Heart right ventricle (tissue), 16 donors: ENCODE results near the gene ATP2C2. TPM values are rescaled to one million over a fixed set of nuclear protein-coding genes. Genes with fewer than 3 reads are reported as not detected.
"Not testable (repeated sequence)": the region's sequence is repeated elsewhere in the genome, so short reads cannot be mapped to it uniquely, and the experiment has no call there.

Experiments
- ATAC-seq, 8 donors: fragments of 200-7000 bp; cut with Tn5 transposase; one replicate each; pipeline ENCODE4 v1.9.1; 2020; ENCODE audit warnings: mild to moderate bottlenecking in 8 of 8, moderate library complexity in 8 of 8, moderate number of reproducible peaks in 1 of 8
- DNase-seq, 2 donors: peaks; one replicate each; pipeline ENCODE4 v3.0.0-alpha.2; 2020
- H3K27ac ChIP-seq, 10 donors: fragments of 200-600 bp; sonication (generic) in 2 of 10; one replicate each; pipeline versions ENCODE4 v1.5.0 to v1.8.0; 2020 to 2022; ENCODE audit warnings: mild to moderate bottlenecking in 3 of 10
- H3K27me3 ChIP-seq, 7 donors: fragments of 200-600 bp; one replicate each; pipeline ENCODE4 v1.8.0; 2021 to 2022; ENCODE audit warnings: mild to moderate bottlenecking in 2 of 7
- H3K36me3 ChIP-seq, 9 donors: fragments of 200-600 bp; sonication (generic) in 1 of 9; one replicate each; pipeline versions ENCODE4 v1.5.0 to v1.8.0; 2020 to 2022; ENCODE audit warnings: mild to moderate bottlenecking in 2 of 9
- H3K4me1 ChIP-seq, 9 donors: fragments of 200-600 bp; sonication (generic) in 1 of 9; one replicate each; pipeline versions ENCODE4 v1.5.0 to v1.8.0; 2020 to 2022; ENCODE audit warnings: mild to moderate bottlenecking in 4 of 9
- H3K4me3 ChIP-seq, 10 donors: fragments of 200-600 bp; sonication (generic) in 2 of 10; one replicate each; pipeline versions ENCODE4 v1.5.0 to v1.8.0; 2020 to 2022; ENCODE audit warnings: mild to moderate bottlenecking in 7 of 10, moderate library complexity in 2 of 10
- H3K9me3 ChIP-seq, 11 donors: fragments of 200-600 bp in 10 of 11; sonication (generic) in 2 of 11; one replicate each; pipeline versions ENCODE4 v1.5.0 to v1.8.0; 2013 to 2022; ENCODE audit warnings: mild to moderate bottlenecking in 2 of 11, control low read depth in 1 of 11, moderate library complexity in 1 of 11
- WGBS, 2 donors: extraction: QIAGEN DNeasy Blood & Tissue Kit; methylation state at CpG; one replicate each; pipeline ENCODE4 v1.1.7; 2013; ENCODE audit warnings: inconsistent platforms in 1 of 2; 5-methylcytosine and 5-hydroxymethylcytosine counted together
- intact Hi-C, 10 donors: fragments of 100-400 bp; cut with DNase I; formaldehyde crosslinking; loops; one replicate each; pipeline versions ENCODE4 v1.11.1 to v1.14.2; 2022
- polyA plus RNA-seq, 2 donors: library from polyadenylated mRNA; stranded (reverse); fragments of 200-250 nt; gene quantifications; one replicate each; pipeline ENCODE4 v1.2.3, GENCODE V29; 2013
- total RNA-seq, 10 donors: library from RNA; stranded (reverse); fragmentation: NEBNext Ultra II Directional in 3 of 10; extraction: Animal tissue kit (Norgen Biotek cat#: 25700) in 3 of 10; gene quantifications; one replicate each; pipeline versions ENCODE4 v1.2.1 to v1.2.4, GENCODE V29; 2021 to 2023
- TF ChIP-seq, protein P1 (sequence below), 9 donors: fragments of 200-600 bp; sonication (generic) in 2 of 9; IDR thresholded peaks; one replicate each; pipeline versions ENCODE4 v1.5.0 to v1.8.0; 2021 to 2022; ENCODE audit warnings: antibody characterized with exemption in 9 of 9, mild to moderate bottlenecking in 5 of 9, moderate library complexity in 1 of 9
- donor health status: Arrhythmogenic right ventricular cardiomyopathy.
- donor health status: ischemic (EF 13 %, LVEDD 7.1; RV severe dilation, severe dysfunction).
- donor health status: healthy with polysubstance abuse.
- donor health status: DM: no; HTN: yes; CAD: no.
- donor health status: DM: no; HTN: no; CAD: no.
- donor health status: ischemic (EF 25% LVEDD 6.9; RV normal size, moderate dysfunction).
- donor health status: ischemic (EF 25% LVEDD 5.7; RV mildly dilated, moderate dysfunction).
- donor health status: healthy.
- donor health status: DM: yes; HTN: yes; CAD: no.
- donor health status: Ischemic cardiomyopathy.
- donor health status: ischemic (EF 35%, LVEDD 5.7; RV mildly dilated, moderate dysfunction).
- donor health status: nonischemic (EF 11% LVEDD 7.7; RV severe dilation, severe dysfunction).
- donor health status: DM: yes; HTN: yes; CAD: no.
- donor health status: PGD.
- donor health status: ischemic (EF 29% LVEDD 5.4; RV normal size, mild dysfunction).
- donor health status: nonischemic (EF 23%, LVEDD 6.1; RV moderate dilation, normal function).

Gene ATP2C2
- total and polyA plus RNA-seq, 12 donors: 0.01 TPM; not detected in 11

- Histone ChIP-seq H3K4me3 (no peak overlapping the region), H3K9me3 (peaks cover 0 to 34% (median 9%) of the 10 kb centered on the region in 11 donors), H3K27me3 (peaks cover 0 to 3% (median 0%) of the 10 kb centered on the region in 7 donors), H3K36me3 (no peaks in the 10 kb centered on the region), H3K27ac (no peak overlapping the region), H3K4me1 (no peaks in the 10 kb centered on the region)
- peak in 2 of 8 donors; percentile 22 to 39 for ATAC-seq
- TF ChIP-seq, protein P1, sequence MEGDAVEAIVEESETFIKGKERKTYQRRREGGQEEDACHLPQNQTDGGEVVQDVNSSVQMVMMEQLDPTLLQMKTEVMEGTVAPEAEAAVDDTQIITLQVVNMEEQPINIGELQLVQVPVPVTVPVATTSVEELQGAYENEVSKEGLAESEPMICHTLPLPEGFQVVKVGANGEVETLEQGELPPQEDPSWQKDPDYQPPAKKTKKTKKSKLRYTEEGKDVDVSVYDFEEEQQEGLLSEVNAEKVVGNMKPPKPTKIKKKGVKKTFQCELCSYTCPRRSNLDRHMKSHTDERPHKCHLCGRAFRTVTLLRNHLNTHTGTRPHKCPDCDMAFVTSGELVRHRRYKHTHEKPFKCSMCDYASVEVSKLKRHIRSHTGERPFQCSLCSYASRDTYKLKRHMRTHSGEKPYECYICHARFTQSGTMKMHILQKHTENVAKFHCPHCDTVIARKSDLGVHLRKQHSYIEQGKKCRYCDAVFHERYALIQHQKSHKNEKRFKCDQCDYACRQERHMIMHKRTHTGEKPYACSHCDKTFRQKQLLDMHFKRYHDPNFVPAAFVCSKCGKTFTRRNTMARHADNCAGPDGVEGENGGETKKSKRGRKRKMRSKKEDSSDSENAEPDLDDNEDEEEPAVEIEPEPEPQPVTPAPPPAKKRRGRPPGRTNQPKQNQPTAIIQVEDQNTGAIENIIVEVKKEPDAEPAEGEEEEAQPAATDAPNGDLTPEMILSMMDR (IDR thresholded peaks at IDR 0.05): no peak
- intact Hi-C loops: no loop called here
- 33 to 42% methylated on average over 5 of the region's 5 CpGs for WGBS, 2 donors
- DNase-seq: no peak
Measured at GRCh38 chr16:84339311-84339710, 29.0 kb upstream of the ATP2C2 start.

DNA sequence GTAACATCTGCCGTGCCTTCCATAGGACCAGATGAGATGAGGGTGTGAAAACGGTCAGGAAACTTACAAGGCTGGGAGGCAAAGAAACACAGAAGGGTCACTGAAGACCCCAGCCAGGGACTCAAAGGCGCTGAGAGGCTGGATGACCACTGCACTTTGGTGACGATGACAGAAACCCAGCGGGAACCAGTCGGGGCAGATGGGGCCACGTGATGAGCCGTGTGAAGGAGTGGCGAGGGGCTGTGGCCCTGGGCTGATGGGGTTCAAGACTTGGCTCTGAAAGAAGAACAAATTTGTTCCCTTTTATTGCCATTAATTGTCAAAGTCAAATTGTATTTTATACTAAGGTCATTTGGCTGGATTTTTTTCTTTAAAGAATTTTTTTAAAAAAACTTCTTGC, 28.6 kb upstream of the ATP2C2 start:
- TF ChIP-seq, protein P1 (IDR thresholded peaks at IDR 0.05): no peak
- H3K27me3 ChIP-seq: peaks cover 0 to 3% (median 0%) of the 10 kb centered on the region in 7 donors
- no peaks in the 10 kb centered on the region for H3K4me1 ChIP-seq
- no peaks in the 10 kb centered on the region for H3K36me3 ChIP-seq
- intact Hi-C loops: no loop called here
- H3K27ac ChIP-seq: no peak overlapping the region
- H3K4me3 ChIP-seq: no peak overlapping the region
- DNase-seq (no peak), ATAC-seq (no peak)
- 65 to 70% methylated on average over 9 of the region's 9 CpGs for WGBS, 2 donors
- peaks cover 0 to 33% (median 9%) of the 10 kb centered on the region in 11 donors for H3K9me3 ChIP-seq

DNA sequence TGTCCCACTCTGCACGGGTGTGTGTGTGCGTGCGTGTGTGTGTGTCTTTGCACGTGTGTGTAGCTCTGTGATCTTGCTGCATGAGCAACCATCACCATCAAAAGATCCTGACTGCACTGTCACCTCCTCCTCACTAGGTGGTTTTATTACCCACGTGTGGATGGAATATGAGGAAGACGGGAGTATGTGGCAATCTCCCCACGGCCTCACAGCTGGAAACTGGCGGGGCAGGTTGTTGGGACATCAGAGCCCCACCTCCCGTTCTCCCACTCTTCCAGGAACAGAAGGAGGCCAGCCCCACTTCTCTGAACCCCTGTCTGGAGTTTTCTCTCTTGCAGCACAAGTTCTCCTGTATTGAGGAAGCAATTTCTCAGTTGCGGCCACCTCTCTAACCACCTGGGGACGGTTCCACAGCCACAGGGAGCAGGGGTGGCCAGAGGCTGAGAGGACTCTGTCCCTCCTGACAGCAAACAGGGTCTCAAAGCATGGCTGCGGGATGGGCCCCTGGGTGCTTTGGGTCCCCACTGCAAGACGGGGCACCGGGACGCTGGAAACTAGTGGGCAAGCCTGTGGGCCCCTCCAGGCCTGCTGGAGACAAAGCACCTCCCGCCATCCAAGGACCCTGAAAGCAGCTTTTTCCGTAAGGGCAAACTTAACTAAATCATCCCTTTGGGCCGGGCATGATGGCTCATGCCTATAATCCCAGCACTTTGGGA, 27.9 kb upstream of the ATP2C2 start:
- intact Hi-C loops: no loop called here
- no peak overlapping the region for H3K27ac ChIP-seq

DNA sequence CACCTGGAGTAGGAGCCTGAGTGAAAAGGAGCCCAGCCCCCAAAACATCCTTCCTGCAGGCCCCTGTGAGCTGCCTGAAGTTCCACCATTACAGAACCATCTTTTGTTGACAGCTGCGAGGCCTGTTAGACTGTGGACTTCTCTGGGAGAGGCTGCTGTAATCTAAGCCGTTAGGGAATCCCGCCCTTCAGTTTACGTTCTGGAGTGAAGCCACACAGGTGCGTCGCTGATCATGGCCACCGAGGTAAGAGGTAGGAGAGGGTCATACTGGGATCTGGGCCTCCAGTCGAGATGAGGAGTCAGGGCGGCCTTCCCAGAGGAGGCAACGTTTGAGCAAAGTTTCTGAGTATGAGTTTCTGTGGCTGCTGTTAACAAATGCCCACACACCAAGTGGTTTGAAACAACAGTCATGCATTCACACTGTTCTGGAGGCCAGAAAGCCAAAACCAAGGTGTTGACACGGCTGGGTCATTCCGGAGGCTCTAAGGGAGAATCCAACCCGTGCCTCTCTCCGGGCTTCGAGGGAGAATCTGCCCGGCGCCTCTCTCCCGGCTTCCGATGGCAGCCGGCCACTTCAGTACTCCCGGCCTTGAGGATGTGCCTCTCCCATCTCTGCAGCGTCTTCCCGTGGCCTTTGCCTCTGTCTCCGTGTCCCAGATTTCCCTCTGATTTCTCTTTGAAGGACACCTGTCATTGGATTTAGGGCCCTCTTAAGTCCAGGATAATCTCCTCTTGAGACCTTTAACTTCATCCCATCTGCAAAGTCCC, 26.6 kb upstream of the ATP2C2 start:
- DNase-seq (no peak), ATAC-seq (no peak)
- intact Hi-C loops: no loop called here
- H3K27ac ChIP-seq: no peak overlapping the region
- H3K4me3 ChIP-seq: no peak overlapping the region
- WGBS, 2 donors: 85 to 87% methylated on average over 24 of the region's 24 CpGs
- peaks cover 0 to 3% (median 0%) of the 10 kb centered on the region in 7 donors for H3K27me3 ChIP-seq
- peaks cover 0 to 16% (median 4%) of the 10 kb centered on the region in 11 donors for H3K9me3 ChIP-seq
- TF ChIP-seq, protein P1 (IDR thresholded peaks at IDR 0.05): no peak
- no peaks in the 10 kb centered on the region for H3K36me3 ChIP-seq
- no peaks in the 10 kb centered on the region for H3K4me1 ChIP-seq

More for the DNA sequence above, 27.9 kb upstream of the ATP2C2 start:
- H3K4me3 ChIP-seq: no peak overlapping the region
- DNase-seq (no peak), ATAC-seq (no peak)
- H3K9me3 ChIP-seq: peaks cover 0 to 28% (median 6%) of the 10 kb centered on the region in 11 donors
- no peaks in the 10 kb centered on the region for H3K4me1 ChIP-seq
- H3K27me3 ChIP-seq: peaks cover 0 to 3% (median 0%) of the 10 kb centered on the region in 7 donors
- 70 to 81% methylated on average over 18 of the region's 18 CpGs for WGBS, 2 donors
- H3K36me3 ChIP-seq: no peaks in the 10 kb centered on the region
- TF ChIP-seq, protein P1 (IDR thresholded peaks at IDR 0.05): no peak

GRCh38 chr16:84343800-84344199, 24.5 kb upstream of the ATP2C2 start:
- DNase-seq, H3K27ac ChIP-seq, H3K27me3 ChIP-seq, H3K9me3 ChIP-seq, H3K36me3 ChIP-seq, H3K4me1 ChIP-seq, H3K4me3 ChIP-seq, ATAC-seq, intact Hi-C loops: not testable (repeated sequence)
- WGBS, 2 donors: 91 to 95% methylated on average over 10 of the region's 10 CpGs
